Activated naive CD8-positive, alpha-beta T cell treated with anti-CD3 and anti-CD28 coated beads, Interleukin-2, amount 50 U/mL, for 24 hours (primary cell): Measurements from ENCODE around the gene GPATCH8.
"Not testable (repeated sequence)": the region's sequence is repeated elsewhere in the genome, so short reads cannot be mapped to it uniquely, and the experiment has no call there.

Experiments used
- ATAC-seq: fragments of 150-1000 bp; cut with Tn5 transposase; one replicate; pipeline ENCODE4 v1.10.0; 2021
- DNase-seq: peaks from one replicate; pipeline ENCODE4 v3.0.0; 2021
- H3K27ac Mint-ChIP-seq: one replicate; pipeline ENCODE4 v1.8.0; 2021; ENCODE audit warnings: mild to moderate bottlenecking, mixed read lengths
- H3K27me3 Mint-ChIP-seq: one replicate; pipeline ENCODE4 v1.8.0; 2021; ENCODE audit warnings: mixed read lengths
- H3K36me3 Mint-ChIP-seq: one replicate; pipeline ENCODE4 v1.8.0; 2021; ENCODE audit warnings: low read depth, mixed read lengths
- H3K4me1 Mint-ChIP-seq: one replicate; pipeline ENCODE4 v1.8.0; 2021; ENCODE audit warnings: mixed read lengths
- H3K4me3 Mint-ChIP-seq: one replicate; pipeline ENCODE4 v1.8.0; 2021; ENCODE audit warnings: mild to moderate bottlenecking, moderate library complexity, mixed read lengths
- H3K9me3 Mint-ChIP-seq: one replicate; pipeline ENCODE4 v1.8.0; 2021; ENCODE audit warnings: mixed read lengths

Gene GPATCH8

DNA sequence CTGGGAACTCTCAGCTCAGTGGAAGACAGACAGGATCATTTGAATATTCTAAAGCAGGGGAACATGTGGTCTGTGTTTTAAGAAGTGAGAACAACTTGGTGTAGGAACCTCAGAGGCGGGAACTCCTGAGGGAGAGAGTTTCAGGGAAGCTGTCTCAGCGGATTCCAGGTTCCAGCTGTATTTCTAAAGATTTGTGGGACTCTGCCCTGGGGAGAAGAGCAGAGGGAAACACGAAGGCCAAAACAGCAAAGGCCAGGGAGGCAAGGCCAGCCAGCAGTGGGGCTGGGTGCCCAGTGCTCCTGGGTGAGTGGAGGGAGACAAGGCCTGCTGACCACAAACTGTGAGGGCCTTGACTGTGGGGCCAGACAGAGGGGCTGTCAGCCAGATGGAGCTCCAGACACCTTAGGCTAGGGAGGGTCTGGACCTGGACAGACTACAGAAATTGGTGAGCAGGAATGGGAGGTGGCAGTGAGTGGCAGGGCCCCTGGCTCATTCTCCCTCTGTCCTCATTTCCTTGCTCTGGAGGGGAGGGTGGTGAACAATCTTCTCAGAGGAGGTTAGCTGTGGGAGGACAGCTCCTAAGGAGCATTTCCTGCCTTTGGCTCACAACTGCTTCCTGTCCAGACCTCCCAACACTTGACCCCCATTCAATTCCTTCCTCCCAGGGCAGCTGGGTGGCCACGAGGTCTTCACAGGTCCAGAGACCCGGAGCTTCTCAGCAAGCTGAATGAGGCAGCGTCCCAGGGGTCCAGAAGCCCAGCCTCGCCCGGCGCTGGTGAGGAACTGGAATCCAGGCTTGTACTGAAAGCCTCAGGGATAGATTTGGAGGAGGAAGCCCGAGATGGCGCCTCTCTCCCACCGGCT is 33.1 kb upstream of the GPATCH8 start:
- ATAC-seq (no peak), DNase-seq (no peak)
- Mint-ChIP-seq H3K27ac (no peak overlapping the region), H3K4me1 (peaks cover 7% of the 10 kb centered on the region), H3K27me3 (peaks cover 2% of the 10 kb centered on the region), H3K36me3 (no peaks in the 10 kb centered on the region), H3K9me3 (no peaks in the 10 kb centered on the region), H3K4me3 (no peak overlapping the region)

- no peak overlapping the region for H3K27ac Mint-ChIP-seq
- H3K9me3 Mint-ChIP-seq: no peaks in the 10 kb centered on the region
- H3K4me1 Mint-ChIP-seq: peaks cover 7% of the 10 kb centered on the region
- peak overlapping the region; percentile 19 for H3K4me3 Mint-ChIP-seq
- H3K36me3 Mint-ChIP-seq: no peaks in the 10 kb centered on the region
- peaks cover 5% of the 10 kb centered on the region for H3K27me3 Mint-ChIP-seq
- DNase-seq (peak; percentile 92), ATAC-seq (peak; percentile 95)
These were observed 30.5 kb upstream of the GPATCH8 start for GRCh38 chr17:44533533-44534246.

DNA sequence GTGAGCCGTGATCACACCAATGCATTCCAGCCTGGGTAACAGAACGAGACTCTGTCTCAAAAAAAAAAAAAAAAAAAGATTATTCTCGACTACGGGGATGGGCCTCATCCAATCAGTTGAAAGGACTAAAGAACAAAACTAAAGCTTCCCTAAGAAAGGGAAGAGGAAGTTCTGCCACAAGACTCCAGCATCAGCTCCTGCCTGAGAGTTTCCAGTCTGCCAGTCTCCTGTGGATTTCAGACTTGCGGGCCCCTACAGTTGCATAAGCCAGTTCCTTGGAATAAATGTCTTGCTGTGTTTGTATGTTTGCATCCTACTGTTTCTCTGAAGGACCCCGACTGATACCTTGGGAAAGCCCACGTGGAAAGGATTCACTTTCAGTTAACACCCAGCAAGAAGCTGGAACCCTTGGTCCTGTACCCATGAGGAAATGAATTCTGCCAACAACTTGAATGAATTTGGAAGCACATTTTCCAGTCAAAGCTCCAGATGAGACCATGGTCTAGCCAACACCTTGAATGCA is 27.8 kb upstream of the GPATCH8 start:
- peaks cover 5% of the 10 kb centered on the region for H3K27me3 Mint-ChIP-seq
- H3K9me3 Mint-ChIP-seq: peaks cover 5% of the 10 kb centered on the region
- ATAC-seq (no peak), DNase-seq (no peak)
- H3K27ac Mint-ChIP-seq: no peak overlapping the region
- peaks cover 7% of the 10 kb centered on the region for H3K4me1 Mint-ChIP-seq
- H3K36me3 Mint-ChIP-seq: no peaks in the 10 kb centered on the region
- no peak overlapping the region for H3K4me3 Mint-ChIP-seq

GRCh38 chr17:44529864-44530263 is 26.7 kb upstream of the GPATCH8 start:
- Mint-ChIP-seq H3K27me3 (peaks cover 5% of the 10 kb centered on the region), H3K4me3 (no peak overlapping the region), H3K36me3 (no peaks in the 10 kb centered on the region), H3K9me3 (peaks cover 5% of the 10 kb centered on the region), H3K27ac (no peak overlapping the region), H3K4me1 (peaks cover 7% of the 10 kb centered on the region)
- ATAC-seq (no peak), DNase-seq (no peak)

DNA sequence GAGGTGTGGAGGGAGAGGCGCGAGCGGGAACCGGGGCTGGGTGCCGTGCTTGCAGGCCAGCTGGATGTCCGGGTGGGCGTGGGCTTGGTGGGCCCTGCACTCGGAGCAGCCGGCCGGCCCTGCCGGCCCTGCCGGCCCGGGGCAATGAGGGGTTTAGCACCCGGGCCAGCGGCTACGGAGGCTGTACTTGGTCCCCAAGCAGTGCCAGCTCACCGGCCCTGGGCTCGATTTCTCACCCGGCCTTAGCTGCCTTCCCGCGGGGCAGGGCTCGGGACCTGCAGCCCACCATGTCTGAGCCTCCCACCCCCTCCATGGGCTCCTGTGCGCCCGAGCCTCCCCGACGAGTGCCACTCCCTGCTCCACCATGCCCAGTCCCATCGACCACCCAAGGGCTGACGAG is 24.7 kb upstream of the GPATCH8 start:
- ATAC-seq (no peak), DNase-seq (no peak)
- H3K27ac Mint-ChIP-seq: no peak overlapping the region
- H3K27me3 Mint-ChIP-seq: peaks cover 3% of the 10 kb centered on the region
- H3K36me3 Mint-ChIP-seq: no peaks in the 10 kb centered on the region
- no peaks in the 10 kb centered on the region for H3K4me1 Mint-ChIP-seq
- H3K4me3 Mint-ChIP-seq: no peak overlapping the region
- peaks cover 5% of the 10 kb centered on the region for H3K9me3 Mint-ChIP-seq

GRCh38 chr17:44527102-44527501 is 23.9 kb upstream of the GPATCH8 start:
- Mint-ChIP-seq H3K27me3 (peaks cover 3% of the 10 kb centered on the region), H3K9me3 (peaks cover 5% of the 10 kb centered on the region), H3K4me3 (no peak overlapping the region), H3K4me1 (no peaks in the 10 kb centered on the region), H3K36me3 (no peaks in the 10 kb centered on the region), H3K27ac (no peak overlapping the region)
- no peak for ATAC-seq
- DNase-seq: no peak

- no peak for ATAC-seq
- peaks cover 6% of the 10 kb centered on the region for H3K27me3 Mint-ChIP-seq
- no peak for DNase-seq
- H3K4me1 Mint-ChIP-seq: no peaks in the 10 kb centered on the region
- H3K9me3 Mint-ChIP-seq: peaks cover 5% of the 10 kb centered on the region
- H3K27ac Mint-ChIP-seq: no peak overlapping the region
- no peak overlapping the region for H3K4me3 Mint-ChIP-seq
- no peaks in the 10 kb centered on the region for H3K36me3 Mint-ChIP-seq
These were observed 20.4 kb upstream of the GPATCH8 start for GRCh38 chr17:44523672-44523972.

GRCh38 chr17:44522883-44523671 is 19.9 kb upstream of the GPATCH8 start:
- peak; percentile 77 for ATAC-seq

GRCh38 chr17:44518032-44518431 is 14.8 kb upstream of the GPATCH8 start:
- no peak overlapping the region for H3K4me3 Mint-ChIP-seq
- no peak for ATAC-seq
- DNase-seq: no peak
- no peaks in the 10 kb centered on the region for H3K9me3 Mint-ChIP-seq
- peaks cover 9% of the 10 kb centered on the region for H3K27me3 Mint-ChIP-seq
- H3K36me3 Mint-ChIP-seq: no peaks in the 10 kb centered on the region
- H3K4me1 Mint-ChIP-seq: no peaks in the 10 kb centered on the region
- no peak overlapping the region for H3K27ac Mint-ChIP-seq

More at GRCh38 chr17:44522883-44523671, 19.9 kb upstream of the GPATCH8 start:
- Mint-ChIP-seq H3K4me1 (no peaks in the 10 kb centered on the region), H3K27ac (no peak overlapping the region), H3K36me3 (no peaks in the 10 kb centered on the region), H3K9me3 (peaks cover 5% of the 10 kb centered on the region), H3K27me3 (peaks cover 6% of the 10 kb centered on the region), H3K4me3 (no peak overlapping the region)
- DNase-seq: peak; percentile 74

DNA sequence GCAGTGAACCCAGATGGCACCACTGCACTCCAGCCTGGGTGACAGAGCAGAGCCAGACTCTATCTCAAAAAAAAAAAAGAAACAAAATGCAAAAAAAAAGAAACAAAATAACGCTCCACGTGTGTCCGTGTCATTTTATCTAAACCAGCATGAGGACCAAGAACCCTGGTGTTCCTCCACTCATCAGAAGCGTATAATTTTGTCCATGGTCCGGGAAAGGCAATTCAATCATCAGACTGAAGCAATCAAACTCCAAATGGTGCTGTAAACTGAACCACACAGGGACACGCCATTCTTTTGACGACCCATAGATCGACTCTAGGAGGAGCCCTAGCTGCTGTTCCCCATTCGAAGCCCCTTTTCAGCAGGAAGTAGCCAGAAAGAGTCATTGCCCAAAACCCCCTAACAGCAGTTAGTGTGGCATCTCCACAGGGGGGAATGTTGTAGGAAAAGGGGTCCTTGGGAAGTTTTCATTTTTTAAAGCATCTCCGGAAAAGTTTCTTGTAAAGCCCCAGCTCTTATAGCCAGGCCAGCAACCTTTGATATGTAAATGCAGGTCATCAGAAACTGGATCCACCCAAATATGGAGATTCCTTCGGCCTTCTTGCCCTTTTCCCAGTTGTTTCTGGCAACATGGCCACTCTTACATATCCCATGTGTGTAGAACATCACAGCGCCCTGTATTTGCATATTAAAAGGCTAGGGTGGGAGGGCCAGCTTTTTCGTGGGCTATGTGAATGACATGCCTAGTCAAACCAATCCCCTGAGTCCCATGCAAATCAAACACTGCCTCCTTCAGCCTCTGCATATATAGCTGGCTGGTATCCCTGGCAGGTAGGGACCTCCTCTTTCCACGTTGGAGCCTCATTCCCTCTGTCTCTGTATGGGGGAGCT is 8.3 kb upstream of the GPATCH8 start:
- H3K27ac Mint-ChIP-seq: not testable (repeated sequence)

GRCh38 chr17:44506939-44507604 is 3.9 kb upstream of the GPATCH8 start:
- not testable (repeated sequence) for H3K27ac Mint-ChIP-seq, ATAC-seq, H3K4me3 Mint-ChIP-seq, H3K36me3 Mint-ChIP-seq, DNase-seq, H3K4me1 Mint-ChIP-seq, H3K9me3 Mint-ChIP-seq, H3K27me3 Mint-ChIP-seq

More for the DNA sequence above, 8.3 kb upstream of the GPATCH8 start:
- not testable (repeated sequence) for H3K4me3 Mint-ChIP-seq, H3K27me3 Mint-ChIP-seq, DNase-seq, H3K36me3 Mint-ChIP-seq, H3K9me3 Mint-ChIP-seq, H3K4me1 Mint-ChIP-seq, ATAC-seq

GRCh38 chr17:44502598-44503146 is 534 bp downstream of the GPATCH8 start:
- DNase-seq (no peak), ATAC-seq (peak; percentile 9)
- Mint-ChIP-seq H3K4me3 (peak overlapping the region; percentile 91), H3K27ac (peak overlapping the region; percentile 95), H3K27me3 (peaks cover 3% of the 10 kb centered on the region), H3K36me3 (peaks cover 11% of the 10 kb centered on the region), H3K9me3 (no peaks in the 10 kb centered on the region), H3K4me1 (peaks cover 41% of the 10 kb centered on the region)

DNA sequence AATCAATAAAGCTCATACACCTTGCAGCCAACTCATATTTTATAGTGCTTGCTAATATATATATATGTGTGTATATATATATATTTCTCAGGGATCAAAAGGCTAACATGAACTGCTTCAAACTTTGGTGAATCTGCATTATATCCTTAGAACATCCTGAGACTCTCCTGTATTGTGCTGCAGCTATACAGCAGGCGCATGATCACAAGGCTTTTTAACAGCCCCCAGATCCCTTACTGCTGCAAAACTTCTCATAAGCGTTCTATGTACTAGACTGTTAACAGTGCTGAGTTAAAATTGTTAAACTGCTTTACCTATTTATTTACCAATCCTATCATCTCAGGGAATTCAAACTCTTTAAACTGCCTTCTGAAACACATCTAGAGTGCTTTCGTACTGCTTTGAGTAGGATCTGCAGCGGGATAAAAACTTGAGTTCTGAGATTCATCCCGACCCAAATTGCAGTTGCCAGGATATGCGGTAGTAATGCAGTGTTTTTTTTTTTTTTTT is 1.3 kb downstream of the GPATCH8 start:
- no peaks in the 10 kb centered on the region for H3K9me3 Mint-ChIP-seq
- peak overlapping the region; percentile 91 for H3K4me3 Mint-ChIP-seq
- H3K27ac Mint-ChIP-seq: peak overlapping the region; percentile 95
- no peak for DNase-seq
- H3K27me3 Mint-ChIP-seq: peaks cover 2% of the 10 kb centered on the region
- peaks cover 46% of the 10 kb centered on the region for H3K4me1 Mint-ChIP-seq
- no peak for ATAC-seq
- H3K36me3 Mint-ChIP-seq: peaks cover 11% of the 10 kb centered on the region
